Measurements from ENCODE around the gene BSND.

The BSND gene

DNA sequence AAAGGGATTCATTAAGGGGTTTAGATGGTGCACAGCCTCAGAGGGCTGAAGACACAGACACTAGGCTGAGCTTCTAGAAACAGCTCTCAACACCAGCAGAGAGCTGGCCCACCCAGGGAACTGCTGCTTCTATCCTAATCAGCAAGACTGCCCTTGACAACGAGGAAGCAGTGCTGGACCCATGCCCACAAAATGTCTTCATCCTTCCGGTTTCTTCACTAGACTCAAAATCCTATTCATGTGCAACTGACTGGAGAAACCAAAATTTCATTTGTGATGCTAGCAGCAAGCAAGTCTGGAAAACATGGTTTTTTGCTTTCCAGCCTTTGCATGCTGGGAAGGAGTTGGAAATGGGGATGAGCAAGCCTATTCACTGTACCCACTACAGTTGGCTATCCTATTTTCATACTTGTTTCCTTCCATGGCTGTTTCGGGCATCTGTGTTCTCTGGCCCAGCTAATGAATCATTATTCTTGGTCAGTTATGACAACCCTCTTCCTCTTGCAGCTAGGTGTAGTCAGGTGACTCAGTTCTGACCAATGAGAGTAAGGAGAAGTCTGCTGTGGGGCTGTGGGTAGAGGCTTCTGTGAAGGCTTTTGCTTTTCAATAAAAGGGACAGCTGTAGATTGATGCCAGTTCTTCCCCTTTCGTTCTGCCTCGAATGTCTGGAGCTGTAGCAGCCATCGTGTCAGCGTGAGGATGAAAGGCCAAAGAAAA lies 33.0 kb upstream of the BSND start:
- no peaks in the 10 kb centered on the region for H3K36me3 ChIP-seq (ENCODE audit: insufficient read depth, low read length)
- H3K4me1 ChIP-seq (ENCODE audit: insufficient read depth, low read length, severe bottlenecking): peaks cover 5% of the 10 kb centered on the region
- H3K9me2 ChIP-seq (ENCODE audit: low read depth, low read length): no peaks in the 10 kb centered on the region
- no peaks in the 10 kb centered on the region; the same call in 1 of the 2 replicates for H3K27me3 ChIP-seq (ENCODE audit: insufficient read depth, low read length)
- H3K9me3 ChIP-seq (ENCODE audit: low read length): no peaks in the 10 kb centered on the region
- no peak overlapping the region for H3K9ac ChIP-seq (ENCODE audit: low read length)
- no peaks in the 10 kb centered on the region for H3F3A ChIP-seq (ENCODE audit: insufficient read depth, low read length)
- peak overlapping the region; percentile 6; the same call in 1 of the 2 replicates for H3K4me2 ChIP-seq (ENCODE audit: low read length)
- no peak overlapping the region for H2AFZ ChIP-seq (ENCODE audit: low read length)
- H3K79me2 ChIP-seq (ENCODE audit: insufficient read depth, low read length): no peaks in the 10 kb centered on the region
- H3K27ac ChIP-seq (ENCODE audit: low read depth, low read length, poor library complexity, severe bottlenecking): no peak overlapping the region
- peak overlapping the region; percentile 16 for H3K4me3 ChIP-seq (ENCODE audit: low read depth, low read length, poor library complexity, severe bottlenecking)
- no peaks in the 10 kb centered on the region for H4K20me1 ChIP-seq (ENCODE audit: insufficient read depth, low read length)
- TF ChIP-seq, protein P1, sequence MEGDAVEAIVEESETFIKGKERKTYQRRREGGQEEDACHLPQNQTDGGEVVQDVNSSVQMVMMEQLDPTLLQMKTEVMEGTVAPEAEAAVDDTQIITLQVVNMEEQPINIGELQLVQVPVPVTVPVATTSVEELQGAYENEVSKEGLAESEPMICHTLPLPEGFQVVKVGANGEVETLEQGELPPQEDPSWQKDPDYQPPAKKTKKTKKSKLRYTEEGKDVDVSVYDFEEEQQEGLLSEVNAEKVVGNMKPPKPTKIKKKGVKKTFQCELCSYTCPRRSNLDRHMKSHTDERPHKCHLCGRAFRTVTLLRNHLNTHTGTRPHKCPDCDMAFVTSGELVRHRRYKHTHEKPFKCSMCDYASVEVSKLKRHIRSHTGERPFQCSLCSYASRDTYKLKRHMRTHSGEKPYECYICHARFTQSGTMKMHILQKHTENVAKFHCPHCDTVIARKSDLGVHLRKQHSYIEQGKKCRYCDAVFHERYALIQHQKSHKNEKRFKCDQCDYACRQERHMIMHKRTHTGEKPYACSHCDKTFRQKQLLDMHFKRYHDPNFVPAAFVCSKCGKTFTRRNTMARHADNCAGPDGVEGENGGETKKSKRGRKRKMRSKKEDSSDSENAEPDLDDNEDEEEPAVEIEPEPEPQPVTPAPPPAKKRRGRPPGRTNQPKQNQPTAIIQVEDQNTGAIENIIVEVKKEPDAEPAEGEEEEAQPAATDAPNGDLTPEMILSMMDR (IDR thresholded peaks at IDR 0.05; ENCODE audit: low read length): no peak
- no peak for TF ChIP-seq EZH2 (IDR thresholded peaks at IDR 0.05; ENCODE audit: borderline replicate concordance, low read length)

DNA sequence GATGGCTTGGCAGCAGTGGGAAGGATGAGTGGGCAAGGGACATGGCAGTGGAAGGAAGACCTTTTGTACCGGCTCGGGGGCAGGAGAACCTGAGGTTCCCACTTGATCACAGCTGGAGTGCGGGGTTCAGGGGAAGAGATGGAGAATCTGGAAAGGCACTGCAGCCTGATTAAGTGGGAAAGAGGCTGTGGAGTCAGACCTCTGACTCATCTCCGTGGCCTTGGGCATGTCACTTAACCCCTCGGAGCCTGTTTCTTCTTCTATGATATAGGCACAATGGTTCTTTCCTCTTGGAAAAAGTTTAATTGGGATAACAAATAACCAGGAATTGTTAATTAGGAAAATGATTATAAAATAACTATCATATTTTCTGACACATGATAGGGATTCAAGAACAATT lies 31.4 kb upstream of the BSND start:
- H3K4me1 ChIP-seq (ENCODE audit: insufficient read depth, low read length, severe bottlenecking): peaks cover 5% of the 10 kb centered on the region
- H3K79me2 ChIP-seq (ENCODE audit: insufficient read depth, low read length): no peaks in the 10 kb centered on the region
- no peaks in the 10 kb centered on the region; the same call in 1 of the 2 replicates for H3K27me3 ChIP-seq (ENCODE audit: insufficient read depth, low read length)
- no peak for TF ChIP-seq EZH2 (IDR thresholded peaks at IDR 0.05; ENCODE audit: borderline replicate concordance, low read length)
- TF ChIP-seq, protein P1 (IDR thresholded peaks at IDR 0.05; ENCODE audit: low read length): no peak
- H3K4me3 ChIP-seq (ENCODE audit: low read depth, low read length, poor library complexity, severe bottlenecking): no peak overlapping the region
- H3K9me2 ChIP-seq (ENCODE audit: low read depth, low read length): no peaks in the 10 kb centered on the region
- H3K4me2 ChIP-seq (ENCODE audit: low read length): no peak overlapping the region
- H3K9me3 ChIP-seq (ENCODE audit: low read length): no peaks in the 10 kb centered on the region
- no peaks in the 10 kb centered on the region for H3F3A ChIP-seq (ENCODE audit: insufficient read depth, low read length)
- no peak overlapping the region for H3K9ac ChIP-seq (ENCODE audit: low read length)
- no peaks in the 10 kb centered on the region for H3K36me3 ChIP-seq (ENCODE audit: insufficient read depth, low read length)
- H3K27ac ChIP-seq (ENCODE audit: low read depth, low read length, poor library complexity, severe bottlenecking): no peak overlapping the region
- no peak overlapping the region for H2AFZ ChIP-seq (ENCODE audit: low read length)
- no peaks in the 10 kb centered on the region for H4K20me1 ChIP-seq (ENCODE audit: insufficient read depth, low read length)

DNA sequence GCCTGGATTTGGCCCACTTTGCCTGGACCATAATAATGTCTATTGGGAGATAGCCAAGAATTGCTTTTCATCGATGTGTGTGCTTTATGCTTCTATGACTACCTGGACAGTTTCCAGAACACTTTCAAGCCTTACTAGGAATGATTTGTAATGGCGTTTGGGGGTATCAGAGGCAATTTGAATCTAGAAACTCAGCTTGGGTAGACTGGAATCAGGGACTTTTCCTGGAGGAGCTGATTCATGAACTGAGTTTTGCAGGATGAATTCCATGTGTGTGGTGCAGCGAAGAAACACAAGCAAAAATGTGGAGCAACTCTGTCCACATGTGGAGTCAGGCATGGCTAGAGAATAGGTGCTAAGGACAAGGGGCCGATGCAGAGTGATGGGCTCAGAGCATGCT lies 30.2 kb upstream of the BSND start:
- H4K20me1 ChIP-seq (ENCODE audit: insufficient read depth, low read length): no peaks in the 10 kb centered on the region
- H3K9ac ChIP-seq (ENCODE audit: low read length): no peak overlapping the region
- TF ChIP-seq, protein P1 (IDR thresholded peaks at IDR 0.05; ENCODE audit: low read length): no peak
- TF ChIP-seq EZH2 (IDR thresholded peaks at IDR 0.05; ENCODE audit: borderline replicate concordance, low read length): no peak
- H3K9me2 ChIP-seq (ENCODE audit: low read depth, low read length): no peaks in the 10 kb centered on the region
- no peak overlapping the region for H2AFZ ChIP-seq (ENCODE audit: low read length)
- H3K27ac ChIP-seq (ENCODE audit: low read depth, low read length, poor library complexity, severe bottlenecking): no peak overlapping the region
- no peaks in the 10 kb centered on the region for H3F3A ChIP-seq (ENCODE audit: insufficient read depth, low read length)
- peaks cover 5% of the 10 kb centered on the region for H3K4me1 ChIP-seq (ENCODE audit: insufficient read depth, low read length, severe bottlenecking)
- H3K4me2 ChIP-seq (ENCODE audit: low read length): no peak overlapping the region
- H3K4me3 ChIP-seq (ENCODE audit: low read depth, low read length, poor library complexity, severe bottlenecking): no peak overlapping the region
- H3K27me3 ChIP-seq (ENCODE audit: insufficient read depth, low read length): no peaks in the 10 kb centered on the region; the same call in 1 of the 2 replicates
- no peaks in the 10 kb centered on the region for H3K9me3 ChIP-seq (ENCODE audit: low read length)
- H3K79me2 ChIP-seq (ENCODE audit: insufficient read depth, low read length): no peaks in the 10 kb centered on the region
- H3K36me3 ChIP-seq (ENCODE audit: insufficient read depth, low read length): no peaks in the 10 kb centered on the region
